Suprapubic skin (tissue), 4 donors: ENCODE data around the gene MSX1. TPM values are rescaled to one million over a fixed set of nuclear protein-coding genes. Genes with fewer than 3 reads are reported as not detected.

Source experiments
- DNase-seq, 2 donors: peaks; one replicate each; pipeline ENCODE4 v3.0.0-alpha.2; 2019; ENCODE audit warnings: low spot score in 2 of 2
- H3K27ac ChIP-seq: fragments of 200-600 bp; sonication (generic); one replicate; pipeline ENCODE4 v1.5.1; 2019
- H3K27me3 ChIP-seq: fragments of 200-600 bp; sonication (generic); one replicate; pipeline ENCODE4 v1.5.1; 2019
- H3K36me3 ChIP-seq: fragments of 200-600 bp; sonication (generic); one replicate; pipeline ENCODE4 v1.5.1; 2019
- H3K4me1 ChIP-seq: fragments of 200-600 bp; sonication (generic); one replicate; pipeline ENCODE4 v1.5.1; 2019
- H3K4me3 ChIP-seq: fragments of 200-600 bp; sonication (generic); one replicate; pipeline ENCODE4 v1.5.1; 2019; ENCODE audit warnings: mild to moderate bottlenecking
- H3K9me3 ChIP-seq: fragments of 200-600 bp; sonication (generic); one replicate; pipeline ENCODE4 v1.5.1; 2019
- POLR2A ChIP-seq, 2 donors: fragments of 450-650 bp; IDR thresholded peaks; one replicate each; pipeline ENCODE4 v1.6.1; 2017; ENCODE audit warnings: antibody characterized with exemption in 2 of 2, mild to moderate bottlenecking in 2 of 2, moderate library complexity in 2 of 2
- POLR2AphosphoS5 ChIP-seq, 3 donors: sonication (generic); formaldehyde crosslinking; IDR thresholded peaks; one replicate each; pipeline ENCODE4 v1.6.1; 2017; ENCODE audit warnings: antibody characterized with exemption in 3 of 3
- WGBS: methylation state at CpG from one replicate; pipeline ENCODE4 v1.1.5; 2018; 5-methylcytosine and 5-hydroxymethylcytosine counted together
- total RNA-seq, 4 donors: library from RNA; depleted of rRNA; stranded (reverse); fragments of >200 nt; gene quantifications; one replicate each; pipeline ENCODE4 v1.1.0, GENCODE V29; 2016
- TF ChIP-seq, protein P1 (sequence below), 2 donors: fragments of 200-600 bp in 1 of 2; fragments of 450-650 bp in 1 of 2; sonication (generic) in 1 of 2; IDR thresholded peaks; one replicate each; pipeline ENCODE4 v1.5.1; 2016 to 2019; ENCODE audit warnings: antibody characterized with exemption in 2 of 2, mild to moderate bottlenecking in 1 of 2, moderate library complexity in 1 of 2

Gene MSX1
- total RNA-seq, 4 donors from 2014 or later: 2.0 to 7.2 (median 4.9) TPM

DNA sequence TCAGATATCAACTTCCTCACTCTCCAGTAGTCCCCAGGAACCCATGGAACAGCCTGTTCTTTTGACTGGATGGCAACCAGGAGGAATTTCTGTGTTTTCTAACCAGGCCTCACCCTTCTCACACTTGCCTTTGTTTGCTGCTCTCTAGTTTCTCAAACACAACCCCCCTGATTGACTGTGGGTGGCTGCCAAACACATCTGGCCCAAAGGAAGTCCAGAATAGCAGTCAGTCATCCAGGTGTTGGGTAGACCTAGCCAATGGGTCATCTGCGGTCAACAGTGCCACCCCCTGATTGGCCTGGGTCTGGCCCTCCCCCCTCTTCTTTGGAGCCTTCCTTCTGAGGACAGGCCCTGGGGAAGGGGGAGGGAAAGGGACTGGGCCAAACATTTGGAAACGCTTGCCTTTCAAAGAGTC lies 53.7 kb downstream of the MSX1 start:
- no peak for DNase-seq
- 67% methylated on average over 2 of the region's 2 CpGs for WGBS
- Histone ChIP-seq H3K36me3 (no peaks in the 10 kb centered on the region), H3K4me1 (peaks cover 8% of the 10 kb centered on the region), H3K27ac (no peak overlapping the region), H3K27me3 (no peaks in the 10 kb centered on the region), H3K4me3 (no peak overlapping the region), H3K9me3 (no peaks in the 10 kb centered on the region)
- no peak for TF ChIP-seq POLR2A (IDR thresholded peaks at IDR 0.05)
- TF ChIP-seq POLR2AphosphoS5 (IDR thresholded peaks at IDR 0.05): no peak
- TF ChIP-seq, protein P1, sequence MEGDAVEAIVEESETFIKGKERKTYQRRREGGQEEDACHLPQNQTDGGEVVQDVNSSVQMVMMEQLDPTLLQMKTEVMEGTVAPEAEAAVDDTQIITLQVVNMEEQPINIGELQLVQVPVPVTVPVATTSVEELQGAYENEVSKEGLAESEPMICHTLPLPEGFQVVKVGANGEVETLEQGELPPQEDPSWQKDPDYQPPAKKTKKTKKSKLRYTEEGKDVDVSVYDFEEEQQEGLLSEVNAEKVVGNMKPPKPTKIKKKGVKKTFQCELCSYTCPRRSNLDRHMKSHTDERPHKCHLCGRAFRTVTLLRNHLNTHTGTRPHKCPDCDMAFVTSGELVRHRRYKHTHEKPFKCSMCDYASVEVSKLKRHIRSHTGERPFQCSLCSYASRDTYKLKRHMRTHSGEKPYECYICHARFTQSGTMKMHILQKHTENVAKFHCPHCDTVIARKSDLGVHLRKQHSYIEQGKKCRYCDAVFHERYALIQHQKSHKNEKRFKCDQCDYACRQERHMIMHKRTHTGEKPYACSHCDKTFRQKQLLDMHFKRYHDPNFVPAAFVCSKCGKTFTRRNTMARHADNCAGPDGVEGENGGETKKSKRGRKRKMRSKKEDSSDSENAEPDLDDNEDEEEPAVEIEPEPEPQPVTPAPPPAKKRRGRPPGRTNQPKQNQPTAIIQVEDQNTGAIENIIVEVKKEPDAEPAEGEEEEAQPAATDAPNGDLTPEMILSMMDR (IDR thresholded peaks at IDR 0.05): no peak

Other genes starting within 250 kb of the MSX1 start
- under 1 TPM in 1 of 4 donors, not detected in 3; 0.68 TPM for gene CYTL1, start 159.8 kb downstream of the MSX1 start, total RNA-seq
- gene STK32B, start 191.8 kb downstream of the MSX1 start, total RNA-seq: 1 to 10 TPM in 2 of 4 donors, under 1 TPM in 2; 0.76 to 2.2 (median 1.2) TPM